Tibial artery (tissue), 4 donors: Measurements from ENCODE around the gene RAB3GAP2.
A peak's percentile ranks its signal among the peaks of the same experiment; 100 is the strongest.
"Not testable (repeated sequence)": the region's sequence is repeated elsewhere in the genome, so short reads cannot be mapped to it uniquely, and the experiment has no call there.

Experiments used
- DNase-seq, 2 donors: peaks; one replicate each; pipeline ENCODE4 v3.0.0-alpha.2; 2019
- H3K27ac ChIP-seq, 2 donors: fragments of 200-600 bp; sonication (generic) in 1 of 2; 1 replicate in 1 of 2; 2 replicates in 1 of 2; pipeline ENCODE4 v1.5.1; 2018 to 2019; ENCODE audit warnings: mild to moderate bottlenecking in 1 of 2
- H3K27me3 ChIP-seq, 2 donors: fragments of 200-600 bp; sonication (generic) in 1 of 2; one replicate each; pipeline versions ENCODE4 v1.5.1 to v1.6.0; 2016 to 2019
- H3K36me3 ChIP-seq, 3 donors: fragments of 200-600 bp; sonication (generic) in 2 of 3; one replicate each; pipeline ENCODE4 v1.5.1; 2016 to 2019; ENCODE audit warnings: mild to moderate bottlenecking in 2 of 3
- H3K4me1 ChIP-seq, 4 donors: fragments of 200-600 bp; sonication (generic) in 2 of 4; 1 replicate in 3 of 4; 2 replicates in 1 of 4; pipeline ENCODE4 v1.5.1; 2016 to 2019
- H3K4me3 ChIP-seq, 2 donors: fragments of 200-600 bp; sonication (generic) in 1 of 2; 1 replicate in 1 of 2; 2 replicates in 1 of 2; pipeline ENCODE4 v1.5.1; 2018 to 2019; ENCODE audit warnings: mild to moderate bottlenecking in 2 of 2
- H3K9me3 ChIP-seq, 3 donors: fragments of 200-600 bp; sonication (generic) in 1 of 3; one replicate each; pipeline ENCODE4 v1.5.1; 2016 to 2019
- intact Hi-C: fragments of 100-400 bp; cut with DNase I; formaldehyde crosslinking; loops from one replicate; pipeline ENCODE4 v1.15.0; 2023; ENCODE audit warnings: low total_unique reads
- TF ChIP-seq, protein P1 (sequence below), 2 experiments: fragments of 200-600 bp in 1 of 2; fragments of 450-650 bp in 1 of 2; IDR thresholded peaks; one replicate each; pipeline ENCODE4 v1.5.1; 2017 to 2019; ENCODE audit warnings: antibody characterized with exemption in 2 of 2, mild to moderate bottlenecking in 1 of 2, moderate library complexity in 1 of 2

RAB3GAP2 gene

DNA sequence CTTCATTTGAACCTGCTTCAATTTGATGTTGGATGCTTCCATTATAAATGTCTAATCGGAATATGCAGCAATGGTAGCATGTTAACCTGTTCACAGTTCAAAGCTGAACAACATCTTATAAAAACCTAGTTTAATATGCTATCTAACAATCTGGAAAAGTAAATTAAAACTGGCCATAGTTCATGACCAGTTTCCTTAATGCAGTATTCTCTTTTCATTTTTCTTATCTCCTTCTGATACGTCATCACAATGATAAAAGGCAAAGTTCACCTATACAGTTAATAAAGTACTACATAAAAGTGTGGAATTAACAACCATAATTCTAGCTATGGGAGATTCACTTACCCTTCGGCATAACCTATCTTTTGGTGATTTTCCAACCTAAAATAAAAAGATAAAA, 113.2 kb downstream of the RAB3GAP2 start:
- H3K36me3 ChIP-seq = peaks cover 39 to 58% (median 58%) of the 10 kb centered on the region in 3 donors
- no peaks in the 10 kb centered on the region for H3K27me3 ChIP-seq
- TF ChIP-seq, protein P1, sequence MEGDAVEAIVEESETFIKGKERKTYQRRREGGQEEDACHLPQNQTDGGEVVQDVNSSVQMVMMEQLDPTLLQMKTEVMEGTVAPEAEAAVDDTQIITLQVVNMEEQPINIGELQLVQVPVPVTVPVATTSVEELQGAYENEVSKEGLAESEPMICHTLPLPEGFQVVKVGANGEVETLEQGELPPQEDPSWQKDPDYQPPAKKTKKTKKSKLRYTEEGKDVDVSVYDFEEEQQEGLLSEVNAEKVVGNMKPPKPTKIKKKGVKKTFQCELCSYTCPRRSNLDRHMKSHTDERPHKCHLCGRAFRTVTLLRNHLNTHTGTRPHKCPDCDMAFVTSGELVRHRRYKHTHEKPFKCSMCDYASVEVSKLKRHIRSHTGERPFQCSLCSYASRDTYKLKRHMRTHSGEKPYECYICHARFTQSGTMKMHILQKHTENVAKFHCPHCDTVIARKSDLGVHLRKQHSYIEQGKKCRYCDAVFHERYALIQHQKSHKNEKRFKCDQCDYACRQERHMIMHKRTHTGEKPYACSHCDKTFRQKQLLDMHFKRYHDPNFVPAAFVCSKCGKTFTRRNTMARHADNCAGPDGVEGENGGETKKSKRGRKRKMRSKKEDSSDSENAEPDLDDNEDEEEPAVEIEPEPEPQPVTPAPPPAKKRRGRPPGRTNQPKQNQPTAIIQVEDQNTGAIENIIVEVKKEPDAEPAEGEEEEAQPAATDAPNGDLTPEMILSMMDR (IDR thresholded peaks at IDR 0.05) = no peak
- H3K4me3 ChIP-seq = no peak overlapping the region
- H3K27ac ChIP-seq = no peak overlapping the region
- intact Hi-C loops = no loop called here
- no peaks in the 10 kb centered on the region for H3K9me3 ChIP-seq
- DNase-seq = no peak
- H3K4me1 ChIP-seq = no peaks in the 10 kb centered on the region

- peaks cover 39 to 63% (median 63%) of the 10 kb centered on the region in 3 donors for H3K36me3 ChIP-seq
- H3K27ac ChIP-seq, H3K9me3 ChIP-seq, DNase-seq, H3K4me1 ChIP-seq, H3K27me3 ChIP-seq, intact Hi-C loops, H3K4me3 ChIP-seq: not testable (repeated sequence)
Observed at GRCh38 chr1:220158530-220158929, 113.7 kb downstream of the RAB3GAP2 start.

GRCh38 chr1:220157738-220158137, 114.5 kb downstream of the RAB3GAP2 start:
- no peaks in the 10 kb centered on the region for H3K27me3 ChIP-seq
- DNase-seq = no peak
- TF ChIP-seq, protein P1 (IDR thresholded peaks at IDR 0.05) = no peak
- H3K9me3 ChIP-seq = no peaks in the 10 kb centered on the region
- intact Hi-C loops = no loop called here
- H3K4me1 ChIP-seq = no peaks in the 10 kb centered on the region
- no peak overlapping the region for H3K4me3 ChIP-seq
- H3K36me3 ChIP-seq = peaks cover 39 to 71% (median 69%) of the 10 kb centered on the region in 3 donors
- no peak overlapping the region for H3K27ac ChIP-seq

GRCh38 chr1:220156620-220157146, 115.6 kb downstream of the RAB3GAP2 start:
- Histone ChIP-seq H3K27me3 (no peaks in the 10 kb centered on the region), H3K4me3 (no peak overlapping the region), H3K4me1 (peaks cover 0 to 4% (median 0%) of the 10 kb centered on the region in 4 donors), H3K9me3 (no peaks in the 10 kb centered on the region), H3K27ac (no peak overlapping the region), H3K36me3 (peaks cover 36 to 81% (median 78%) of the 10 kb centered on the region in 3 donors)
- intact Hi-C loops = no loop called here
- DNase-seq = no peak
- TF ChIP-seq, protein P1 (IDR thresholded peaks at IDR 0.05) = no peak

- H3K36me3 ChIP-seq = peaks cover 29 to 67% (median 62%) of the 10 kb centered on the region in 3 donors
- TF ChIP-seq, protein P1 (IDR thresholded peaks at IDR 0.05) = no peak
- no peak overlapping the region for H3K27ac ChIP-seq
- no peak overlapping the region for H3K4me3 ChIP-seq
- no peaks in the 10 kb centered on the region for H3K9me3 ChIP-seq
- H3K4me1 ChIP-seq = peaks cover 0 to 8% (median 3%) of the 10 kb centered on the region in 4 donors
- DNase-seq = no peak
- H3K27me3 ChIP-seq = no peaks in the 10 kb centered on the region
- intact Hi-C loops = no loop called here
Observed at GRCh38 chr1:220153147-220153546, 119.1 kb downstream of the RAB3GAP2 start.

GRCh38 chr1:220151454-220151853, 120.8 kb downstream of the RAB3GAP2 start:
- H3K4me1 ChIP-seq = peaks cover 0 to 8% (median 3%) of the 10 kb centered on the region in 4 donors
- H3K9me3 ChIP-seq = no peaks in the 10 kb centered on the region
- H3K4me3 ChIP-seq = no peak overlapping the region
- peaks cover 27 to 67% (median 62%) of the 10 kb centered on the region in 3 donors for H3K36me3 ChIP-seq
- peak overlapping the region; percentile 9 to 14 for H3K27ac ChIP-seq
- DNase-seq = peak in 1 of 2 donors; percentile 36
- intact Hi-C loops = no loop called here
- TF ChIP-seq, protein P1 (IDR thresholded peaks at IDR 0.05) = no peak
- no peaks in the 10 kb centered on the region for H3K27me3 ChIP-seq
